ENCODE measurements around the gene RNF212.

DNA sequence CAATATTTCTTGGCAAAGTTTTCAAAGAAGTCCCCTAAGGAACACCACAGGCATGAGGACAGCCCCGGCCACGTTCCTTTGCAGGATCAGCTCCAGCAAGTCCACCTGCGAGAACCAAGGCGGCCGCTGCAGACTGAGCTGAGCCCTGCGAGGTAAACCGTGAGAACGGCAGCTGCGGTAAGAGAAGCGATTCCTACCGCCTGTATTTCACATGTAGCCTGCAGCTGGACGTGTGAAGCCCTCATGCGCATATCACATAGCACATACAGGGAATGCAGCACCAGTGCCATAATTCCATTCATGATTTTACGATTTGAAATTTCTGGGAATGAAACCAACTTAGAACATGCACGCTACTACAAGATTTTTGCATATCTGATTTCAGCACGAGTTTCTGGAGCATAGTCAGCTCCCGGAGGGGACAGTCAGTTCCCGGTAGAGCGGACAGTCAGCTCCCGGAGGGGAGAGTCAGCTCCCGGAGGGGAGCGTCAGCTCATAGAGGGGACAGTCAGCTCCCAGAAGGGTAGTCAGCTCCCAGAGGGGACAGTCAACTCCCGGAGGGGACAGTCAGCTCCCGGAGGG is 60.2 kb downstream of the RNF212 start:
- TF ChIP-seq, protein P1, sequence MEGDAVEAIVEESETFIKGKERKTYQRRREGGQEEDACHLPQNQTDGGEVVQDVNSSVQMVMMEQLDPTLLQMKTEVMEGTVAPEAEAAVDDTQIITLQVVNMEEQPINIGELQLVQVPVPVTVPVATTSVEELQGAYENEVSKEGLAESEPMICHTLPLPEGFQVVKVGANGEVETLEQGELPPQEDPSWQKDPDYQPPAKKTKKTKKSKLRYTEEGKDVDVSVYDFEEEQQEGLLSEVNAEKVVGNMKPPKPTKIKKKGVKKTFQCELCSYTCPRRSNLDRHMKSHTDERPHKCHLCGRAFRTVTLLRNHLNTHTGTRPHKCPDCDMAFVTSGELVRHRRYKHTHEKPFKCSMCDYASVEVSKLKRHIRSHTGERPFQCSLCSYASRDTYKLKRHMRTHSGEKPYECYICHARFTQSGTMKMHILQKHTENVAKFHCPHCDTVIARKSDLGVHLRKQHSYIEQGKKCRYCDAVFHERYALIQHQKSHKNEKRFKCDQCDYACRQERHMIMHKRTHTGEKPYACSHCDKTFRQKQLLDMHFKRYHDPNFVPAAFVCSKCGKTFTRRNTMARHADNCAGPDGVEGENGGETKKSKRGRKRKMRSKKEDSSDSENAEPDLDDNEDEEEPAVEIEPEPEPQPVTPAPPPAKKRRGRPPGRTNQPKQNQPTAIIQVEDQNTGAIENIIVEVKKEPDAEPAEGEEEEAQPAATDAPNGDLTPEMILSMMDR (IDR thresholded peaks at IDR 0.05), result no peak
- TF ChIP-seq POLR2A (IDR thresholded peaks at IDR 0.05), result no peak
